GM12801 (cell line): ENCODE results near the gene KLF11.

Source experiments
- TF ChIP-seq, protein P1 (sequence below): IDR thresholded peaks from one replicate; pipeline ENCODE4 v1.5.1; 2011; ENCODE audit warnings: control low read depth; ENCODE audit not compliant: insufficient read length; ENCODE audit errors: extremely low read depth

The KLF11 gene

DNA sequence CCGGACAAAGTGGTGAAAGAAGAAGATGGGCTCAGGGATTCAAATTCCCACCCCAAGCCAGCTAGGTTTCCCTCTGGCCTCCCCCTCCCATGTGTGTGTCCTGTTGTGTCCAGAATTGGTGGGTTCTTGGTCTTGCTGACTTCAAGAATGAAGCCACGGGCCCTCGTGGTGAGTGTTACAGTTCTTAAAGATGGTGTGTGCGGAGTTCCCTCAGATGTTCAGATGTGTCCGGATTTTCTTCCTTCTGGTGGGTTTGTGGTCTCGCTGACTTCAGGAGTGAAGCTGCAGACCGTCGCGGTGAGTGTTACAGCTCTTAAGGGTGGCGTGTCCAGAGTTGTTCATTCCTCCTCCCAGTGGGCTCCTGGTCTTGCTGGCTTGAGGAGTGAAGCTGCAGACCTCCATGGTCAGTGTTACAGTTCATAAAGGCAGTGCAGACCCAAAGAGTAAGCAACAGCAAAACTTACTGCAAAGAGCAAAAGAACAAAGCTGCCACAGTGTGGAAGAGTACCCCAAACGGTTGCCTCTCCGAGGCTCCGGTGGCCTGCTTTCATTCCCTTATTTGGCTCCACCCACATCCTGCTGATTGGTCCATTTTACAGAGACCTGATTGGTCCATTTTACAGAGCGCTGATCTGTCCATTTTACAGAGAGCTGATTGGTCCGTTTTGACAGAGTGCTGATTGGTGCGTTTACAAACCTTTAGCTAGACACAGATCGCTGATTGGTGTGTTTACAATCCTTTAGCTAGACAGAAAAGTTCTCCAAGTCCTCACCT, 37.7 kb upstream of the KLF11 start:
- TF ChIP-seq, protein P1, sequence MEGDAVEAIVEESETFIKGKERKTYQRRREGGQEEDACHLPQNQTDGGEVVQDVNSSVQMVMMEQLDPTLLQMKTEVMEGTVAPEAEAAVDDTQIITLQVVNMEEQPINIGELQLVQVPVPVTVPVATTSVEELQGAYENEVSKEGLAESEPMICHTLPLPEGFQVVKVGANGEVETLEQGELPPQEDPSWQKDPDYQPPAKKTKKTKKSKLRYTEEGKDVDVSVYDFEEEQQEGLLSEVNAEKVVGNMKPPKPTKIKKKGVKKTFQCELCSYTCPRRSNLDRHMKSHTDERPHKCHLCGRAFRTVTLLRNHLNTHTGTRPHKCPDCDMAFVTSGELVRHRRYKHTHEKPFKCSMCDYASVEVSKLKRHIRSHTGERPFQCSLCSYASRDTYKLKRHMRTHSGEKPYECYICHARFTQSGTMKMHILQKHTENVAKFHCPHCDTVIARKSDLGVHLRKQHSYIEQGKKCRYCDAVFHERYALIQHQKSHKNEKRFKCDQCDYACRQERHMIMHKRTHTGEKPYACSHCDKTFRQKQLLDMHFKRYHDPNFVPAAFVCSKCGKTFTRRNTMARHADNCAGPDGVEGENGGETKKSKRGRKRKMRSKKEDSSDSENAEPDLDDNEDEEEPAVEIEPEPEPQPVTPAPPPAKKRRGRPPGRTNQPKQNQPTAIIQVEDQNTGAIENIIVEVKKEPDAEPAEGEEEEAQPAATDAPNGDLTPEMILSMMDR: no peak

DNA sequence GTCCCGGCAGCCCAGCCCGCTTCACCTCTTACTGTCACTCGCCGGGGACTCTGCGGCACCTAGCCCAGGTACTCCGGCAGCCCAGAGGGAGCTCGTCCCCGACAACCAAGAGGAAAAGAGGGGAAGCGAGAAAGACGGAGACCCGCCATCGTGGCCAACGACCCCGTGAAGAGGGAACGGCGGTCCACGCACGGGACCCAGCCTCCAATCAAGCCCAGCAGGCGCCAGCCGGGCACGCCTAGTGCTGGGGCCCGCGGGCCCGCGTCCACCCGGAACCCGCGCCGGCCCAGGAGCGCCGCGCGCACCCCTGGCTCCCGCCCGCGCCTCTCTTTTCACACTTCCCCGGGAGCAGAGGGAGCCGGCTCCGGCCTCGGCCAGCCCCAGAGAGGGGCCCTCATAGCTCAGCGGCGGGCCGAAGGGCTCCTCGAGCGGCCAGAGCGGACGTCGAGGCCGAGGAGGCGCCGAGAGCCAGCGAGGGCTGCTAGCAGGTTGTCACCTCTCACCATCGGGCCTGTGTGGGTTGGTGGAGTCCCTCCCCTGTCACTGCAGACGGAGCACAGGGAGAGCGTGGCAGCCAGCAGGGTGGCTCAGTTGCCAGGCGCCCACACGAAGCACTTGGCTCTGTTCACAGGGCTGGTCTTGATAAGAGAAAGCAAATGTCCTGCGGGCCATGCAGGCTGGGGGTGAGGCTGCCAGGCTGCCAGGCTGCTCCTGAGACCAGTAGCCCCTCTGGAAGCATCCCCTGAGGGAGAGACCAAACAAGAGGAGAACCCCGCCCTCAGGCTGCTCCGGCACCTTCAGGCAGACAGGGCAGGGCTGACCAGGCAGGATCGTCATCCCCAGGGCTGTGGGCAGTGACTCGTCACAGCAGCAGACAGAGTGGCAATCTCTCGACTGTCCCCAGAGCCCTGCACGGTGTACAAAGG, 36.9 kb upstream of the KLF11 start:
- TF ChIP-seq, protein P1: no peak

DNA sequence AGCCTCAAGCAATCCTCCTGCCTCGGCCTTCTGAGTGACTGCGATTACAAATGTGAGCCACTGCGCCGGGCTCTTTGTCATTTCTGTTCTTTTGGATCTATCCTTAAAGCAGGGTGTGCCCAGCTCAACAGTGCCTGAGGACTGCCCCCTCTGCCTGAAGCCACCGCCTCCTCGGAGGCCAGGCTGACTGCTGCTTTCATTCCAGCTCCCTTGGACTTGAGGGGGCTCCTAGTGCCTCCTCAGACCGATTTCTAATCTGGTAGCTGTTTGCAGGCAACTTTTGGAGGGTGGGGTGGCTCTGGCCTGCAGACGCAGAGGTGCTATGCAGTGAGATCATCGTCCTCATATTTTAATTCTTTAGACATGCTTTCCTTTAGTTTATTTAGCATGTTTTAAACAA, 35.9 kb upstream of the KLF11 start:
- TF ChIP-seq, protein P1: no peak

DNA sequence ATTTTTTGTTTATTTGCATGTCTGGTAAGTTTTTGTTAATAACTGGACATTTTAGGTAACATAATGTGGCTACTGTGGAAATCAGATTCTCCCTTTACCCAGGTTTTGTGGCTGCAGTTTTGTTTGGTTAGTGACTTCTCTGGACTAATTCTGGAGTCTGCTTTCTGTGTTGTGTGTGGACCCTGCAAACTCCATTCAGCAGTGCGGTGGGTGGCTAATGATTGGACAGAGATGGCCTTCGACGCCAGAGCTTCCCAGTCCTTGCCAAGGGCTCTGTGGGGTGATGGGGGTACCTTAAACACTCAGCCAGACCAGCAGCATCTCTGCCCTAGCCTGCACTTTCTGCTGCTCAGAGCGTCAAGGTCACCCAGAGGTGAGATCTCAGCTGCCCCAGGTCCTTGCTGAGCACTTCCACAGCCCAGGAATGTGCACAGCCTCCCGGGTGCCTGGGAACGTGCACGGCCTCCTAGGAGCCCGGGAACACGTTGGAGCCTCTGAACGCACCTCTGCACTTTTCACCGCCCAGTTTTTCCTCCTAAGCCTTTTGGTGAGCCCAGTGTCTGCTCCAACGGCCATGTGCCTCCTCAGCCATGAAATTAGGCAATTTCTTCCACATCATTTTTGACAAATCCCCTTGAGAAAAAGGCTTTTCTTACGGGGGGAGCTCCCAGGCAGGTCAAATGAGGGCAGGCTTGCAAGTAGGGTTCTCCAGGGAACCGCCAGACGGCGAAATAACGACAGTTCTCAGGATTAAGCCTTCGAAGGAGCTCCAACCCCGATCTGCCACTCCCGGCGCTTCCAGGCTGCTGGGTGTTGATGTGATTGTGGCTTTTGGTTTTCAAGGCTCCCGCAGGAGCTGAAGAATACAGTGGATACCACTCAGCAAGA, 35.2 kb upstream of the KLF11 start:
- TF ChIP-seq, protein P1: no peak

DNA sequence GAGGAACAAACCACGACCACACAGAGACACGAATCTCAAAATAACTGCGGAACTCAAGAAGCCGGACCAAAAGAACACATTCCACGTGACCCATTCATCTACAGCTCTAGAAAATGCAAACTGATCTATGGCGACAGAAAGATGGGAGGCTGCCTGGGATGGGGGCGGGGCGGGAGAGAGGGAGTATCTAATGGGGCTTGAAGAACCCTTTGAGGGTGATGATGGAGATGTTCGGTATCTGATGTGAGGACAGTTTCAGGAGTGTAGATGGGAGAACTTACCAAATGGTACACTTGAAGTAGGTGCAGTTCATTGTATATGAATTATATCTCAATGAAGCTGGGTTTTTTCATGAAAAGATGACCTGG, 34.6 kb upstream of the KLF11 start:
- TF ChIP-seq, protein P1: no peak

DNA sequence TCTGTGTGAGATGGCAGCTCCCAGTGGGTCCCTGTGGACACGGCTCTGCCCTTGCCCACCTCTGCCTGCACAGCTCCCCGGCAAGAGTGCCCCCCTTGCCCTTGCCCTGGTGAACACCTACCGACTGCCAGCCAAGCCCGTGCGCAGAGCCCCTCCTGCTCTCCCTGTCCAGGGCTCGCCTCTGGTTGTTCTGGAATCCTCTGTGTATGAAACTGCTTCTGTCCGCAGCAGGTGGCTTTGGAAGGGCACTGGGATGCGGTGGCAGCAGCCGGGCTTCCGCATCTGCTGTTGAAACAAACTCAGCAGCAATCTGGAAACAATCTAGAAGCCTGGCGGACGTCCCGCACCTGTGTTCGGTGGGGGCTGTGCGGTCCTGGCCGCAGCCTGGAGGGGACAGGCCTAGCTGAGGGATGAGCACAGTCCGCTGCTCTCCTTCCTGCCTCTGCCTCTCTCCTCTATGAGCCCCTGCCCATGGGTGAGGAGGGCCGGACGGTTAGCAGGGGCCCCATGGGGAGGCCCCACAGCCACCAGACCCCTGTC, 34.0 kb upstream of the KLF11 start:
- TF ChIP-seq, protein P1: no peak
